SH-SY5Y (cell line): ENCODE measurements around the gene SETBP1.

Source experiments
- GATA2 ChIP-seq: IDR thresholded peaks from 2 replicates; pipeline ENCODE4 v1.6.1; 2011; ENCODE audit warnings: mild to moderate bottlenecking, low read depth, low read length
- GATA3 ChIP-seq: IDR thresholded peaks from 2 replicates; pipeline ENCODE4 v1.6.1; 2011; ENCODE audit warnings: low read depth, mild to moderate bottlenecking, low read length, moderate library complexity

DNA sequence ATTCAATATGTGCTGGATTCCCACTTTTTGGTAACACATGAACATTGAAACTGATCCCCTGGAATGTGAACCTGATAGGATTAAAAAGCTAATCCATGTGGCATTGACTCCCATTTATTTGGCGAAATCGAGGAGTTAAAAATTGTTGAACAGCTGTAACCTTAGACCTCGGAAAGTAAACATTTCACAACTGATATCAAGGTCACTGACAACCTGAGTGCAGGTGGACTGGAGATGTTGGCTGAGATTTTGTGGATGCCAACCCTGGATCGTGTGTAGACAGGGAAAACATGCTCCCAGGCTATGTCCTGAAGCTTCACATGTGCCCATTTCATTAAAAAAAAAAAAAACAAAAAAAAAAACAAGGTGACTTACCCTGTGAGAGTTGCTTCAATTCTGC is 204.8 kb downstream of the SETBP1 start:
- TF ChIP-seq GATA2 (no peak), GATA3 (no peak)
